Spleen (tissue), 7 donors: Measurements from ENCODE around the gene ACOT13.

Source experiments
- POLR2A ChIP-seq, 3 donors: fragments of 450-650 bp; IDR thresholded peaks; one replicate each; pipeline ENCODE4 v1.5.1; 2017; ENCODE audit warnings: antibody characterized with exemption in 3 of 3, mild to moderate bottlenecking in 1 of 3
- TF ChIP-seq, protein P1 (sequence below), 11 experiments: fragments of 200-600 bp in 7 of 11; fragments of 450-650 bp in 4 of 11; sonication (generic) in 4 of 11; IDR thresholded peaks in 8 of 11; conservative IDR thresholded peaks in 3 of 11; 1 replicate in 7 of 11; 2 replicates in 4 of 11; pipeline versions ENCODE4 v1.4.0 to v1.8.0; 2016 to 2021; ENCODE audit warnings: antibody characterized with exemption in 11 of 11, inconsistent platforms in 4 of 11, mild to moderate bottlenecking in 1 of 11
- donor health status: DM: no; HTN: no; CAD: no; lungs with moderate emphysema.
- donor health status: DM: no; HTN: no; CAD: no.
- donor health status: DM: no; HTN: no; CAD: no.

DNA sequence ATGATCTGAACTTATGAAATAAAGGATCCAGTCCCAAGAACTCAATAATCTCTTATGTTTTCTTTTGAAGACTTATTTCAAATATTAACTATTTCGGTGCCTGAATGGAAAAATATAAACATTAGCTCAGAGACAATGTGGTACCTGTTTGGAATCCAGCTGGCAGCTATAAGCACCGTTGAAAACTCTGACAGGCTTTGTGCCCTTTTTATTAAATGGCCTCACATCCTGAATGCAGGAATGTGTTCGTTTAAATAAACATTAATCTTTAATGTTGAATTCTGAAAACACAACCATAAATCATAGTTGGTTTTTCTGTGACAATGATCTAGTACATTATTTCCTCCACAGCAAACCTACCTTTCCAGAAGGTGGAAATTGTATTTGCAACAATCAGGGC, 16.5 kb upstream of the ACOT13 start:
- TF ChIP-seq, protein P1, sequence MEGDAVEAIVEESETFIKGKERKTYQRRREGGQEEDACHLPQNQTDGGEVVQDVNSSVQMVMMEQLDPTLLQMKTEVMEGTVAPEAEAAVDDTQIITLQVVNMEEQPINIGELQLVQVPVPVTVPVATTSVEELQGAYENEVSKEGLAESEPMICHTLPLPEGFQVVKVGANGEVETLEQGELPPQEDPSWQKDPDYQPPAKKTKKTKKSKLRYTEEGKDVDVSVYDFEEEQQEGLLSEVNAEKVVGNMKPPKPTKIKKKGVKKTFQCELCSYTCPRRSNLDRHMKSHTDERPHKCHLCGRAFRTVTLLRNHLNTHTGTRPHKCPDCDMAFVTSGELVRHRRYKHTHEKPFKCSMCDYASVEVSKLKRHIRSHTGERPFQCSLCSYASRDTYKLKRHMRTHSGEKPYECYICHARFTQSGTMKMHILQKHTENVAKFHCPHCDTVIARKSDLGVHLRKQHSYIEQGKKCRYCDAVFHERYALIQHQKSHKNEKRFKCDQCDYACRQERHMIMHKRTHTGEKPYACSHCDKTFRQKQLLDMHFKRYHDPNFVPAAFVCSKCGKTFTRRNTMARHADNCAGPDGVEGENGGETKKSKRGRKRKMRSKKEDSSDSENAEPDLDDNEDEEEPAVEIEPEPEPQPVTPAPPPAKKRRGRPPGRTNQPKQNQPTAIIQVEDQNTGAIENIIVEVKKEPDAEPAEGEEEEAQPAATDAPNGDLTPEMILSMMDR (IDR thresholded peaks at IDR 0.05 in 8 of 11, conservative IDR thresholded peaks at IDR 0.05 in 3 of 11) = no peak
- no peak for TF ChIP-seq POLR2A (IDR thresholded peaks at IDR 0.05)
